ENCODE measurements around the gene RASGRF1. TPM values are rescaled to one million over a fixed set of nuclear protein-coding genes. Genes with fewer than 3 reads are reported as not detected.
"Not testable (repeated sequence)": the region's sequence is repeated elsewhere in the genome, so short reads cannot be mapped to it uniquely, and the experiment has no call there.

Gene RASGRF1
- polyA plus RNA-seq, 1 donor: 0.61 TPM

GRCh38 chr15:79027532-79028410 lies 62.8 kb downstream of the RASGRF1 start:
- WGBS (ENCODE audit: insufficient coverage, low lambda C conversion rate): no CpG with 5 or more reads among the region's 15 CpGs
- no peaks in the 10 kb centered on the region for H3K36me3 ChIP-seq (ENCODE audit: control insufficient read depth, insufficient read depth, low read length)
- H3K27me3 ChIP-seq (ENCODE audit: control insufficient read depth, insufficient read depth, low read length): no peaks in the 10 kb centered on the region
- peaks cover 13% of the 10 kb centered on the region for H3K9me3 ChIP-seq (ENCODE audit: control insufficient read depth, low read depth, low read length)
- H3K4me1 ChIP-seq (ENCODE audit: control insufficient read depth, insufficient read depth, low read length): no peaks in the 10 kb centered on the region
- DNase-seq: no peak
- H3K4me3 ChIP-seq (ENCODE audit: low read length): no peak overlapping the region
- no peak overlapping the region for H3K27ac ChIP-seq (ENCODE audit: low read length)

GRCh38 chr15:79025802-79026201 lies 64.8 kb downstream of the RASGRF1 start:
- Histone ChIP-seq H3K27me3 (ENCODE audit: control insufficient read depth, insufficient read depth, low read length) (no peaks in the 10 kb centered on the region), H3K9me3 (ENCODE audit: control insufficient read depth, low read depth, low read length) (peaks cover 13% of the 10 kb centered on the region), H3K4me3 (ENCODE audit: low read length) (no peak overlapping the region), H3K27ac (ENCODE audit: low read length) (no peak overlapping the region), H3K4me1 (ENCODE audit: control insufficient read depth, insufficient read depth, low read length) (no peaks in the 10 kb centered on the region), H3K36me3 (ENCODE audit: control insufficient read depth, insufficient read depth, low read length) (no peaks in the 10 kb centered on the region)
- DNase-seq: no peak
- no CpG with 5 or more reads among the region's 1 CpG for WGBS (ENCODE audit: insufficient coverage, low lambda C conversion rate)

DNA sequence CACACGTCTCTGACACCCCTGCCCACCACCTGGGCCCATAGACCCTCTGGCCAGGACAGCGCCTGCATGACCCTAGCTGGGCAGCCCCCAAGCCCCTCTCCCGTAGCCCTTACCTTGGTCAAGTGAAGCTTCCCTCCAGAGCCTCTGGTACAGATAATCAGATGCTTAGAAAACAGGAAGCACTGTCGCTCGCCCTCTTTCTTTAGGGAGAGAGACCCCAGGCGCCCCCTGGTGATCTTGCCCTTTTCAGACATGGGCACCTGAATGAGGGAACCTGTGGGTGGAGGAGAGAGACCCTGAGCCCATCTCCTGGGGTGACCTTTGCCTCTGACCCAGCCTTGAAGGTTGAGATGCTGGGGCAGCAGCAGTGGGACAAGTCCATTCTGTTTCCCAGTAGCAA lies 65.4 kb downstream of the RASGRF1 start:
- Histone ChIP-seq H3K36me3 (ENCODE audit: control insufficient read depth, insufficient read depth, low read length) (no peaks in the 10 kb centered on the region), H3K9me3 (ENCODE audit: control insufficient read depth, low read depth, low read length) (peaks cover 13% of the 10 kb centered on the region), H3K27ac (ENCODE audit: low read length) (no peak overlapping the region), H3K27me3 (ENCODE audit: control insufficient read depth, insufficient read depth, low read length) (no peaks in the 10 kb centered on the region), H3K4me1 (ENCODE audit: control insufficient read depth, insufficient read depth, low read length) (no peaks in the 10 kb centered on the region), H3K4me3 (ENCODE audit: low read length) (no peak overlapping the region)
- DNase-seq: peak in 1 of 2 donors; percentile 19
- no CpG with 5 or more reads among the region's 6 CpGs for WGBS (ENCODE audit: insufficient coverage, low lambda C conversion rate)

DNA sequence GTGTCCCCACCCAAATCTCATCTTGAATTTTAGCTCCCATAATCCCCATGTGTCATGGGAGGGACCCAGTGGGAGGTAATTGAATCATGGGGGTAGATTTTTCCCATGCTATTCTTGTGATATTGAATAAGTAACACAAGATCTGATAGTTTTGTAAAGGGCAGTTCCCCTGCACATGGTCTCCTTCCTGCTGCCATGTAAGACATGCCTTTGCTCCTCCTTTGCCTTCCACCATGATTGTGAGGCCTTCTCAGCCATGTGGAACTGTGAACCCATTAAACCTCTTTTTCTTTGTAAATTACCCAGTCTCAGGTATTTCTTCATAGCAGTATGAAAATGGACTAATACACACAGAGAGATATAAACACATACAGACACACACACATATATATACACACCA lies 66.1 kb downstream of the RASGRF1 start:
- not testable (repeated sequence) for H3K4me3 ChIP-seq (ENCODE audit: low read length); H3K4me1 ChIP-seq (ENCODE audit: control insufficient read depth, insufficient read depth, low read length); DNase-seq; H3K27me3 ChIP-seq (ENCODE audit: control insufficient read depth, insufficient read depth, low read length); H3K36me3 ChIP-seq (ENCODE audit: control insufficient read depth, insufficient read depth, low read length); H3K27ac ChIP-seq (ENCODE audit: low read length)
- H3K9me3 ChIP-seq (ENCODE audit: control insufficient read depth, low read depth, low read length): peaks cover 13% of the 10 kb centered on the region

- no peak overlapping the region for H3K4me3 ChIP-seq (ENCODE audit: low read length)
- H3K27me3 ChIP-seq (ENCODE audit: control insufficient read depth, insufficient read depth, low read length): no peaks in the 10 kb centered on the region
- no peak for DNase-seq
- peaks cover 13% of the 10 kb centered on the region for H3K9me3 ChIP-seq (ENCODE audit: control insufficient read depth, low read depth, low read length)
- no peaks in the 10 kb centered on the region for H3K4me1 ChIP-seq (ENCODE audit: control insufficient read depth, insufficient read depth, low read length)
- no peaks in the 10 kb centered on the region for H3K36me3 ChIP-seq (ENCODE audit: control insufficient read depth, insufficient read depth, low read length)
- WGBS (ENCODE audit: insufficient coverage, low lambda C conversion rate): no CpG with 5 or more reads among the region's 1 CpG
- no peak overlapping the region for H3K27ac ChIP-seq (ENCODE audit: low read length)
These were observed 66.7 kb downstream of the RASGRF1 start for GRCh38 chr15:79023918-79024317.

DNA sequence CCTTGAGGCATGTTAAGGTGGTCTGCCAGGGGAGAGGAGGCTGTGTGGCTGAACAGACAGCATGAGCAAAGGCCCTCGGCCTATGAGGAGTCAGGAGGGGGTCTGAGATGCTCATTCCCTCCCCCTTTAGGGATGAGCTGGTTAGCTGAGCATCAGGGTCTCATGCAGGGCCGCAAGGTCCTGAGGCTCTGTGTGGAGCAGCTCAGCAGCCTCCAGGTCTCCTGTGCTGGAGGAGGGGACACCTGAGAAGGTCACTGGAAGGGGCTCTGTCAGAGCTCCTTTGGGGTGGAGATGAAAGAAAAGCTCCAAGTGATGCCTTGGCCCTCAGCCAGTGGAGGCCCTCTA lies 67.1 kb downstream of the RASGRF1 start:
- Histone ChIP-seq H3K27me3 (ENCODE audit: control insufficient read depth, insufficient read depth, low read length) (no peaks in the 10 kb centered on the region), H3K4me3 (ENCODE audit: low read length) (no peak overlapping the region), H3K27ac (ENCODE audit: low read length) (no peak overlapping the region), H3K4me1 (ENCODE audit: control insufficient read depth, insufficient read depth, low read length) (no peaks in the 10 kb centered on the region), H3K9me3 (ENCODE audit: control insufficient read depth, low read depth, low read length) (peaks cover 13% of the 10 kb centered on the region), H3K36me3 (ENCODE audit: control insufficient read depth, insufficient read depth, low read length) (no peaks in the 10 kb centered on the region)
- DNase-seq: no peak
- no CpG with 5 or more reads among the region's 2 CpGs for WGBS (ENCODE audit: insufficient coverage, low lambda C conversion rate)

DNA sequence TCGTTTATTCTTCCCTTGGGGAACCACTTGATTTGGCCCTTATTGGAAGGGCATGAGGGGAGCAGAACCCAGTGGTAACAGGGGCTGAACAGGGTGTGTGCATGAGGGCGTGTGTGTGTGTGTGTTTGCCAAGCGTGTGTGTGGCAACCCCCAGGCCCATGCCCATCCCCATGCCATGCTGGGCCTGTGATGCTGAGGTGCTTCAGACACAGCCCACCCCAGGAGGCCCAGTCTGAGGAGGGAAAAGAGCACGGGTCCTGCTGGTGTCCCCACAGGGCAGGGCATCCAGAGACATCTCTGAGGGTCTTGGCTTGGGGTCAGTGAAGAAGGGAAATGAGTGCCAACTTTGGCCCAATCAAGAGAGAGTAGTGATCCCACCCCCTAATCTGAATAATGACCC lies 71.6 kb downstream of the RASGRF1 start:
- DNase-seq: no peak
- Histone ChIP-seq H3K4me1 (ENCODE audit: control insufficient read depth, insufficient read depth, low read length) (no peaks in the 10 kb centered on the region), H3K27me3 (ENCODE audit: control insufficient read depth, insufficient read depth, low read length) (no peaks in the 10 kb centered on the region), H3K27ac (ENCODE audit: low read length) (no peak overlapping the region), H3K9me3 (ENCODE audit: control insufficient read depth, low read depth, low read length) (peaks cover 3% of the 10 kb centered on the region), H3K4me3 (ENCODE audit: low read length) (no peak overlapping the region), H3K36me3 (ENCODE audit: control insufficient read depth, insufficient read depth, low read length) (no peaks in the 10 kb centered on the region)
- WGBS (ENCODE audit: insufficient coverage, low lambda C conversion rate): no CpG with 5 or more reads among the region's 4 CpGs

GRCh38 chr15:79017953-79018352 lies 72.6 kb downstream of the RASGRF1 start:
- H3K4me1 ChIP-seq (ENCODE audit: control insufficient read depth, insufficient read depth, low read length): no peaks in the 10 kb centered on the region
- DNase-seq: no peak
- H3K4me3 ChIP-seq (ENCODE audit: low read length): no peak overlapping the region
- H3K27ac ChIP-seq (ENCODE audit: low read length): no peak overlapping the region
- no peaks in the 10 kb centered on the region for H3K36me3 ChIP-seq (ENCODE audit: control insufficient read depth, insufficient read depth, low read length)
- no peaks in the 10 kb centered on the region for H3K27me3 ChIP-seq (ENCODE audit: control insufficient read depth, insufficient read depth, low read length)
- H3K9me3 ChIP-seq (ENCODE audit: control insufficient read depth, low read depth, low read length): no peaks in the 10 kb centered on the region
- WGBS (ENCODE audit: insufficient coverage, low lambda C conversion rate): no CpG with 5 or more reads among the region's 7 CpGs

GRCh38 chr15:79016527-79017170 lies 73.9 kb downstream of the RASGRF1 start:
- no peak for DNase-seq
- H3K36me3 ChIP-seq (ENCODE audit: control insufficient read depth, insufficient read depth, low read length): no peaks in the 10 kb centered on the region
- H3K27ac ChIP-seq (ENCODE audit: low read length): no peak overlapping the region
- no CpG with 5 or more reads among the region's 10 CpGs for WGBS (ENCODE audit: insufficient coverage, low lambda C conversion rate)
- no peaks in the 10 kb centered on the region for H3K27me3 ChIP-seq (ENCODE audit: control insufficient read depth, insufficient read depth, low read length)
- H3K9me3 ChIP-seq (ENCODE audit: control insufficient read depth, low read depth, low read length): no peaks in the 10 kb centered on the region
- H3K4me3 ChIP-seq (ENCODE audit: low read length): no peak overlapping the region
- no peaks in the 10 kb centered on the region for H3K4me1 ChIP-seq (ENCODE audit: control insufficient read depth, insufficient read depth, low read length)

DNA sequence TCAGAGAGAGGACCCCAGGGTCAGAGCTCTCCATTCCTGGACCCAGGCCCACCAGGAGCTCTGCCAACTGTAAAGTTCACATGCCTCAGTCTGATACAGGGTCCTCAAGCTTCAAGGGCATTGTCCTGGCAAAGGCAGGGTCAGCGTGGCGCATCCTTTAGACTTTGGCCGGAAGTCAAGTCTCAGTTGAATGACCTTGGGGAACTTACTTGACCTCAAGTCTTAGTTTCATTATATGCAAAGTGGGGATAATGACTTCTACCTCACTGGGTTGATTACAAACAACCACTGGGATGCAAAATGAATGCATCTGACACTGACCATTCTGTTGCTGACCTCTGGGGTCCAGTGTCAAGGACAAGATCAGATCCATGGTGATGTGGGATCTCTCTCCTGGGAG lies 75.2 kb downstream of the RASGRF1 start:
- WGBS (ENCODE audit: insufficient coverage, low lambda C conversion rate): no CpG with 5 or more reads among the region's 3 CpGs
- H3K36me3 ChIP-seq (ENCODE audit: control insufficient read depth, insufficient read depth, low read length): no peaks in the 10 kb centered on the region
- DNase-seq: no peak
- H3K27me3 ChIP-seq (ENCODE audit: control insufficient read depth, insufficient read depth, low read length): no peaks in the 10 kb centered on the region
- H3K9me3 ChIP-seq (ENCODE audit: control insufficient read depth, low read depth, low read length): no peaks in the 10 kb centered on the region
- no peaks in the 10 kb centered on the region for H3K4me1 ChIP-seq (ENCODE audit: control insufficient read depth, insufficient read depth, low read length)
- H3K4me3 ChIP-seq (ENCODE audit: low read length): no peak overlapping the region
- H3K27ac ChIP-seq (ENCODE audit: low read length): no peak overlapping the region

GRCh38 chr15:79010278-79010677 lies 80.3 kb downstream of the RASGRF1 start:
- Histone ChIP-seq H3K27ac (ENCODE audit: low read length) (no peak overlapping the region), H3K9me3 (ENCODE audit: control insufficient read depth, low read depth, low read length) (no peaks in the 10 kb centered on the region), H3K4me3 (ENCODE audit: low read length) (no peak overlapping the region), H3K36me3 (ENCODE audit: control insufficient read depth, insufficient read depth, low read length) (no peaks in the 10 kb centered on the region), H3K27me3 (ENCODE audit: control insufficient read depth, insufficient read depth, low read length) (no peaks in the 10 kb centered on the region), H3K4me1 (ENCODE audit: control insufficient read depth, insufficient read depth, low read length) (peaks cover under 1% of the 10 kb centered on the region)
- no peak for DNase-seq
- no CpG with 5 or more reads among the region's 2 CpGs for WGBS (ENCODE audit: insufficient coverage, low lambda C conversion rate)

Measured in large intestine (tissue), 3 donors.